CD4-positive, alpha-beta T cell (primary cell): ENCODE measurements around the gene VIPR1. TPM values are rescaled to one million over a fixed set of nuclear protein-coding genes. Genes with fewer than 3 reads are reported as not detected.

Experiments
- ATAC-seq: fragments of 200-7000 bp; cut with Tn5 transposase; one replicate; pipeline ENCODE4 v1.10.0; 2022; ENCODE audit warnings: mild to moderate bottlenecking; ENCODE audit not compliant: poor library complexity
- CTCF ChIA-PET: fragments of 350-600 bp; sonication (Branson Sonifier 250); formaldehyde crosslinking; loops from one replicate; lab custom pipeline; 2021; ENCODE audit warnings: antibody characterized with exemption, inconsistent platforms; lab: Charles Lee
- POLR2A ChIA-PET: fragments of 350-600 bp; sonication (Branson Sonifier 250); formaldehyde crosslinking; loops from one replicate; lab custom pipeline; 2021; ENCODE audit warnings: antibody characterized with exemption, inconsistent platforms; lab: Charles Lee
- DNase-seq, 14 experiments: peaks; one replicate each; pipeline ENCODE4 v3.0.0-alpha.2; 2013 to 2020; ENCODE audit warnings: mixed read lengths in 2 of 14
- H3K27ac ChIP-seq, 2 donors: one replicate each; pipeline versions ENCODE4 v1.5.1 to v1.7.0; 2013; ENCODE audit warnings: low read length in 2 of 2, low read depth in 1 of 2, mild to moderate bottlenecking in 1 of 2
- H3K27me3 ChIP-seq, 2 experiments: 1 replicate in 1 of 2; 2 replicates in 1 of 2; pipeline versions ENCODE4 v1.6.1 to v1.7.0; 2013; ENCODE audit warnings: low read length in 2 of 2, control low read depth in 1 of 2, mild to moderate bottlenecking in 1 of 2, moderate library complexity in 1 of 2; ENCODE audit not compliant: insufficient read depth in 2 of 2, control insufficient read depth in 1 of 2
- H3K36me3 ChIP-seq: one replicate; pipeline ENCODE4 v1.6.1; 2013; ENCODE audit warnings: low read length, control low read depth; ENCODE audit not compliant: insufficient read depth
- H3K4me1 ChIP-seq: one replicate; pipeline ENCODE4 v1.6.1; 2013; ENCODE audit warnings: low read length, control low read depth; ENCODE audit not compliant: insufficient read depth
- H3K4me3 ChIP-seq: one replicate; pipeline ENCODE4 v1.5.1; 2013; ENCODE audit warnings: mild to moderate bottlenecking, low read length, moderate library complexity
- H3K9me3 ChIP-seq, 2 experiments: 1 replicate in 1 of 2; 2 replicates in 1 of 2; pipeline versions ENCODE4 v1.6.1 to v1.7.0; 2013; ENCODE audit warnings: low read length in 2 of 2, mild to moderate bottlenecking in 2 of 2, control low read depth in 1 of 2, moderate library complexity in 1 of 2; ENCODE audit not compliant: control insufficient read depth in 1 of 2, insufficient read depth in 1 of 2
- H3K27ac Mint-ChIP-seq: one replicate; pipeline ENCODE4 v1.8.0; 2020; ENCODE audit warnings: mixed read lengths
- H3K27me3 Mint-ChIP-seq: one replicate; pipeline ENCODE4 v1.8.0; 2021; ENCODE audit warnings: mixed read lengths
- H3K36me3 Mint-ChIP-seq: one replicate; pipeline ENCODE4 v1.8.0; 2021; ENCODE audit warnings: low read depth, mixed read lengths
- H3K4me1 Mint-ChIP-seq: one replicate; pipeline ENCODE4 v1.8.0; 2021; ENCODE audit warnings: low read depth, mixed read lengths
- H3K4me3 Mint-ChIP-seq: one replicate; pipeline ENCODE4 v1.8.0; 2020; ENCODE audit warnings: mild to moderate bottlenecking, mixed read lengths
- H3K9me3 Mint-ChIP-seq: one replicate; pipeline ENCODE4 v1.8.0; 2020; ENCODE audit warnings: mixed read lengths
- intact Hi-C, 2 experiments: fragments of 100-400 bp; cut with DNase I in 1 of 2; cut with micrococcal nuclease in 1 of 2; formaldehyde crosslinking; loops; one replicate each; pipeline versions ENCODE4 v1.15.1 to v1.9.0; 2023 to 2025; cut with DNase I, micrococcal nuclease
- total RNA-seq, 174 experiments: library from RNA in 2 of 174; stranded (reverse) in 2 of 174; gene quantifications; one replicate each; pipeline ENCODE4 v1.2.3 and lab custom pipeline; 2021 to 2026
- TF ChIP-seq, protein P1 (sequence below): fragments of 200-600 bp; IDR thresholded peaks from one replicate; pipeline ENCODE4 v1.8.0; 2022; ENCODE audit warnings: antibody characterized with exemption, mild to moderate bottlenecking

The VIPR1 gene
- total RNA-seq, 2 experiments from 2014 or later = 66.8 to 67.6 TPM

DNA sequence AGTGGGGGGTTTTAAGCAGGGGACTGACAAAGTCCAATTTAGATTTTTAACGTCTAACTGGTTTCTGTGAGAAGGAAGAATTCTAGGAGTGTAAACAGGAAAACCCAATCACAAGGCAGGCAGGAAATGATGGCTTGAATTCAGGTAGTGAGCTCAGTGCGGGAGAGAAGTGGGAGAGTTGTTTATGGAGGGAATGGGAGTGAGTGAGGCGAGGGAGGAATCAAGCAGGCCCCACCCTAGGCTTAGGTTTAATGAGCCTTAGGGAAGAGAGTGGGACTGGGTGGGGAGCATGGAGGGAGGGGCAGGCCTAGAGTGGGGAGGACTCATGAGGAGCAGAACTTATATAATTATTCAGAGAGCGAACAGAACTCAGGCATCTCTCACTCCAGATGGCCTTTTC, 17.9 kb downstream of the VIPR1 start:
- intact Hi-C loops = no loop called here
- peaks cover 49% of the 10 kb centered on the region for H3K4me1 Mint-ChIP-seq

DNA sequence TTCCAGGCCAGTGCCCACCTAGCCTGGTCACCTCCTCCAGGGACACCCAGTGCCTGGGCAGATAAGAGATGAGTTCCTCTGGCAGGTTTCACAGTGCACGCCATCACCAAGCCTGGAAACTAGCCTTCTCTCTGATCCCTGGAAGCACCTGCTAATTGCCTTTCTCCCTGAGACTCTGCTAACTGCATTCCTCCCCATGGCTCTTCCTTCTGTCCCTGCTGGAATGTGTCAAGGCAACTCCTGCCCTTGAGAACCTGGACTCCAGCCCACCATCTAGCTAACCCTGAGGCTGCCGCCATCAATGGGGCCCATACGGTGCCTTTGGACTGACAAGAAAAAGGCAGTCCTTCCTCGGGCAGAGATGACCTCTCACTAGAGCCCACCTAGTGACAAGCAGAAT, 18.5 kb downstream of the VIPR1 start:
- Mint-ChIP-seq H3K36me3 (peaks cover 74% of the 10 kb centered on the region), H3K27ac (peak overlapping the region; percentile 81), H3K9me3 (no peaks in the 10 kb centered on the region), H3K4me1 (peaks cover 45% of the 10 kb centered on the region), H3K4me3 (no peak overlapping the region), H3K27me3 (no peaks in the 10 kb centered on the region)
- H3K27ac ChIP-seq = peak overlapping the region; percentile 29 to 41
- no peak overlapping the region for H3K4me3 ChIP-seq
- TF ChIP-seq, protein P1, sequence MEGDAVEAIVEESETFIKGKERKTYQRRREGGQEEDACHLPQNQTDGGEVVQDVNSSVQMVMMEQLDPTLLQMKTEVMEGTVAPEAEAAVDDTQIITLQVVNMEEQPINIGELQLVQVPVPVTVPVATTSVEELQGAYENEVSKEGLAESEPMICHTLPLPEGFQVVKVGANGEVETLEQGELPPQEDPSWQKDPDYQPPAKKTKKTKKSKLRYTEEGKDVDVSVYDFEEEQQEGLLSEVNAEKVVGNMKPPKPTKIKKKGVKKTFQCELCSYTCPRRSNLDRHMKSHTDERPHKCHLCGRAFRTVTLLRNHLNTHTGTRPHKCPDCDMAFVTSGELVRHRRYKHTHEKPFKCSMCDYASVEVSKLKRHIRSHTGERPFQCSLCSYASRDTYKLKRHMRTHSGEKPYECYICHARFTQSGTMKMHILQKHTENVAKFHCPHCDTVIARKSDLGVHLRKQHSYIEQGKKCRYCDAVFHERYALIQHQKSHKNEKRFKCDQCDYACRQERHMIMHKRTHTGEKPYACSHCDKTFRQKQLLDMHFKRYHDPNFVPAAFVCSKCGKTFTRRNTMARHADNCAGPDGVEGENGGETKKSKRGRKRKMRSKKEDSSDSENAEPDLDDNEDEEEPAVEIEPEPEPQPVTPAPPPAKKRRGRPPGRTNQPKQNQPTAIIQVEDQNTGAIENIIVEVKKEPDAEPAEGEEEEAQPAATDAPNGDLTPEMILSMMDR = no peak
- H3K4me1 ChIP-seq = peaks cover 53% of the 10 kb centered on the region
- ATAC-seq (no peak), DNase-seq (no peak)
- intact Hi-C loops = no loop called here
- POLR2A ChIA-PET = interaction anchor here (1.3 kb wide), 1 partner anchor 14 kb away, joined by 3 read pairs; no protein-coding TSS in a partner anchor
- H3K9me3 ChIP-seq = no peaks in the 10 kb centered on the region
- CTCF ChIA-PET = no interaction called here
- H3K36me3 ChIP-seq = peaks cover 22% of the 10 kb centered on the region
- H3K27me3 ChIP-seq = no peaks in the 10 kb centered on the region

More for the DNA sequence above, 17.9 kb downstream of the VIPR1 start:
- Mint-ChIP-seq H3K27ac (peak overlapping the region; percentile 81), H3K4me3 (peak overlapping the region; percentile 21), H3K36me3 (peaks cover 78% of the 10 kb centered on the region), H3K9me3 (no peaks in the 10 kb centered on the region), H3K27me3 (no peaks in the 10 kb centered on the region)
- peaks cover 50% of the 10 kb centered on the region for H3K4me1 ChIP-seq
- peak overlapping the region in 1 of 2 donors; percentile 41 for H3K27ac ChIP-seq
- H3K9me3 ChIP-seq = no peaks in the 10 kb centered on the region
- ATAC-seq (no peak), DNase-seq (no peak)
- peaks cover 25% of the 10 kb centered on the region for H3K36me3 ChIP-seq
- CTCF ChIA-PET = no interaction called here
- H3K27me3 ChIP-seq = no peaks in the 10 kb centered on the region
- POLR2A ChIA-PET = interaction anchor here (0.9 to 1.3 kb wide), 3 partner anchors 9 to 33 kb away, joined by 3 read pairs; no protein-coding TSS in a partner anchor
- H3K4me3 ChIP-seq = no peak overlapping the region
- TF ChIP-seq, protein P1 = no peak

DNA sequence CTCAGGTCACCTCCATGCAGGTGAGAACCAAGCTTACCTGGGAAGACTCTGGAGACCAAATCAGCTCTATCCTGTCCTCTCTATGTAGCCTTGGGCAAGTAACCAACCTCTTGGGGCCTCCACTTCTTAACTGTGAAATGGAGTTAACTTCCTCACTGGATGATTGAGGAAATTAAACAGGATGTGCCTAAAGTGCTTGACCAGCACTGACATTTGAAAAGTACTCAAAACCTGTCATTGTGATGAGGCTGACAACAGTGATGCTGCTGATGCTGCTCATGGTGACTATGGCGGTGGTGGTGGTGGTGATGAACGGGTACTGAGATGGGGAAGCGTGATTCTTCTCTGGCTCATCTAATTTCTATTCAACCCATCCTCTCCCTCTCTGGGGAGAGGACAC, 22.3 kb downstream of the VIPR1 start:
- Histone ChIP-seq H3K9me3 (no peaks in the 10 kb centered on the region), H3K4me1 (peaks cover 73% of the 10 kb centered on the region), H3K27me3 (no peaks in the 10 kb centered on the region), H3K27ac (no peak overlapping the region), H3K4me3 (no peak overlapping the region), H3K36me3 (peaks cover 14% of the 10 kb centered on the region)
- Mint-ChIP-seq H3K27me3 (no peaks in the 10 kb centered on the region), H3K4me3 (no peak overlapping the region), H3K27ac (peak overlapping the region; percentile 73), H3K4me1 (peaks cover 64% of the 10 kb centered on the region), H3K9me3 (no peaks in the 10 kb centered on the region), H3K36me3 (peaks cover 70% of the 10 kb centered on the region)
- TF ChIP-seq, protein P1 = no peak
- DNase-seq = no peak
- no peak for ATAC-seq
- POLR2A ChIA-PET = no interaction called here
- CTCF ChIA-PET = no interaction called here
- intact Hi-C loops = no loop called here
